Suprapubic skin (tissue), 3 donors: ENCODE measurements around the gene MYO16.

Source experiments
- POLR2A ChIP-seq, 2 donors: fragments of 450-650 bp; IDR thresholded peaks; one replicate each; pipeline ENCODE4 v1.6.1; 2017; ENCODE audit warnings: antibody characterized with exemption in 2 of 2, mild to moderate bottlenecking in 2 of 2, moderate library complexity in 2 of 2
- TF ChIP-seq, protein P1 (sequence below), 2 donors: fragments of 200-600 bp in 1 of 2; fragments of 450-650 bp in 1 of 2; sonication (generic) in 1 of 2; IDR thresholded peaks; one replicate each; pipeline ENCODE4 v1.5.1; 2016 to 2019; ENCODE audit warnings: antibody characterized with exemption in 2 of 2, mild to moderate bottlenecking in 1 of 2, moderate library complexity in 1 of 2

DNA sequence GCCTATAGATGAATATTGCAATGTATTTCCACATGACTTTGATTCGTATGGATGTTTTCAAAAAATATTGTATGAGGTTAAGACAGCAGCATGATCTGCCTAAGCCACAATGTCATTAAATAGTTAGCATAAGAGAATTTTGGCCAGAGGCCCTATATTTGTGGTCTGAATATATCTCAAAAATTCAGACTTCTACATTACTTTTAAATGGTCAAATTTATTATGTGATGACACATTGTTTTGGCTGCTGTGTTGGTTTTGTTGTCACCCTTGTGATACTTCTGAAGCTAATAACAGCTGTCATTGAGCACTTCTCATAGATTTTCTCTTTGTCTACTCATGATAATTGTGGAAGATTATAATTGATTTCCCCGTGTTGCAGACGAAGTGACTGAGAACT is 288.2 kb downstream of the MYO16 start:
- TF ChIP-seq, protein P1, sequence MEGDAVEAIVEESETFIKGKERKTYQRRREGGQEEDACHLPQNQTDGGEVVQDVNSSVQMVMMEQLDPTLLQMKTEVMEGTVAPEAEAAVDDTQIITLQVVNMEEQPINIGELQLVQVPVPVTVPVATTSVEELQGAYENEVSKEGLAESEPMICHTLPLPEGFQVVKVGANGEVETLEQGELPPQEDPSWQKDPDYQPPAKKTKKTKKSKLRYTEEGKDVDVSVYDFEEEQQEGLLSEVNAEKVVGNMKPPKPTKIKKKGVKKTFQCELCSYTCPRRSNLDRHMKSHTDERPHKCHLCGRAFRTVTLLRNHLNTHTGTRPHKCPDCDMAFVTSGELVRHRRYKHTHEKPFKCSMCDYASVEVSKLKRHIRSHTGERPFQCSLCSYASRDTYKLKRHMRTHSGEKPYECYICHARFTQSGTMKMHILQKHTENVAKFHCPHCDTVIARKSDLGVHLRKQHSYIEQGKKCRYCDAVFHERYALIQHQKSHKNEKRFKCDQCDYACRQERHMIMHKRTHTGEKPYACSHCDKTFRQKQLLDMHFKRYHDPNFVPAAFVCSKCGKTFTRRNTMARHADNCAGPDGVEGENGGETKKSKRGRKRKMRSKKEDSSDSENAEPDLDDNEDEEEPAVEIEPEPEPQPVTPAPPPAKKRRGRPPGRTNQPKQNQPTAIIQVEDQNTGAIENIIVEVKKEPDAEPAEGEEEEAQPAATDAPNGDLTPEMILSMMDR (IDR thresholded peaks at IDR 0.05), result no peak
- TF ChIP-seq POLR2A (IDR thresholded peaks at IDR 0.05), result no peak
